H1 (cell line): ENCODE data around the gene CCDC106. TPM values are rescaled to one million over a fixed set of nuclear protein-coding genes. Genes with fewer than 3 reads are reported as not detected.

Experiments
- CTCF ChIA-PET: fragments of 300-600 bp; sonication (Branson Sonifier 250); formaldehyde crosslinking; loops from one replicate; lab custom pipeline; 2021; ENCODE audit not compliant: partially characterized antibody; lab: Charles Lee
- POLR2A ChIA-PET: fragments of 300-600 bp; sonication (Branson Sonifier 250); formaldehyde crosslinking; loops from one replicate; lab custom pipeline; 2021; ENCODE audit warnings: inconsistent platforms; ENCODE audit not compliant: partially characterized antibody; lab: Charles Lee
- DNase-seq, 2 experiments: peaks; one replicate each; pipeline versions ENCODE4 v3.0.0 to v3.0.0-alpha.2; 2010 to 2022; ENCODE audit warnings: low spot score in 2 of 2, low read depth in 1 of 2, mixed read lengths in 1 of 2
- FAIRE-seq: peaks from 2 replicates; lab custom pipeline; 2011; peaks lifted over from hg19 to GRCh38; lab: Jason Lieb, UNC
- H2AFZ ChIP-seq: 2 replicates; pipeline ENCODE4 v1.8.1; 2012; ENCODE audit warnings: low read length, inconsistent platforms
- H2AK5ac ChIP-seq: 2 replicates; pipeline ENCODE4 v1.6.1; 2013; ENCODE audit warnings: low read depth, low read length
- H2BK120ac ChIP-seq: replicated peaks from 2 replicates; pipeline ENCODE3; 2013; ENCODE audit warnings: low read depth, low read length, inconsistent platforms
- H2BK12ac ChIP-seq: 2 replicates; pipeline ENCODE4 v1.6.1; 2013; ENCODE audit warnings: low read depth, low read length
- H2BK15ac ChIP-seq: 2 replicates; pipeline ENCODE4 v1.6.1; 2013; ENCODE audit warnings: low read length
- H2BK20ac ChIP-seq: 2 replicates; pipeline ENCODE4 v1.6.1; 2013; ENCODE audit warnings: low read length
- H2BK5ac ChIP-seq: 2 replicates; pipeline ENCODE4 v1.6.1; 2013; ENCODE audit warnings: low read depth, low read length
- H3K14ac ChIP-seq: 2 replicates; pipeline ENCODE4 v1.6.1; 2013; ENCODE audit warnings: inconsistent platforms; ENCODE audit not compliant: insufficient read length
- H3K18ac ChIP-seq: 2 replicates; pipeline ENCODE4 v1.6.1; 2013; ENCODE audit warnings: low read length; ENCODE audit errors: extremely low read depth
- H3K23ac ChIP-seq: 2 replicates; pipeline ENCODE4 v1.6.1; 2013; ENCODE audit warnings: inconsistent platforms; ENCODE audit not compliant: insufficient read length
- H3K23me2 ChIP-seq: 2 replicates; pipeline ENCODE4 v1.6.1; 2013; ENCODE audit warnings: low read depth, low read length
- H3K27ac ChIP-seq: 2 replicates; pipeline ENCODE4 v1.6.1; 2011; ENCODE audit warnings: low read depth, low read length, inconsistent platforms
- H3K27me3 ChIP-seq, 4 experiments: replicated peaks in 1 of 4; 1 replicate in 1 of 4; 2 replicates in 3 of 4; pipeline versions ENCODE4 v1.6.1 to v1.8.1; 2011 to 2013; ENCODE audit warnings: low read length in 3 of 4, mild to moderate bottlenecking in 3 of 4, inconsistent platforms in 2 of 4, mixed read lengths in 2 of 4, moderate library complexity in 1 of 4; ENCODE audit not compliant: control insufficient read depth in 3 of 4, insufficient read depth in 3 of 4; ENCODE audit errors: extremely low read depth in 1 of 4
- H3K36me3 ChIP-seq, 4 experiments: 2 replicates each; pipeline versions ENCODE4 v1.6.1 to v1.8.1; 2011 to 2013; ENCODE audit warnings: mild to moderate bottlenecking in 4 of 4, low read length in 3 of 4, moderate library complexity in 2 of 4, control low read depth in 1 of 4, inconsistent platforms in 1 of 4; ENCODE audit not compliant: insufficient read depth in 4 of 4, control insufficient read depth in 2 of 4
- H3K4ac ChIP-seq: replicated peaks from 2 replicates; pipeline ENCODE3; 2013; ENCODE audit warnings: low read length, low read depth, mixed read lengths, inconsistent platforms; ENCODE audit not compliant: insufficient read length
- H3K4me1 ChIP-seq, 4 experiments: replicated peaks in 1 of 4; 1 replicate in 1 of 4; 2 replicates in 3 of 4; pipeline versions ENCODE4 v1.6.1 to v1.8.1; 2011 to 2013; ENCODE audit warnings: low read length in 3 of 4, inconsistent platforms in 2 of 4, mixed read lengths in 1 of 4; ENCODE audit not compliant: insufficient read depth in 4 of 4, control insufficient read depth in 3 of 4
- H3K4me2 ChIP-seq, 2 experiments: 2 replicates each; pipeline versions ENCODE4 v1.6.1 to v1.8.1; 2011 to 2013; ENCODE audit warnings: low read depth in 2 of 2, low read length in 2 of 2, control low read depth in 1 of 2, inconsistent platforms in 1 of 2, mild to moderate bottlenecking in 1 of 2; ENCODE audit not compliant: insufficient read depth in 1 of 2
- H3K4me3 ChIP-seq, 4 experiments: fragments of 200-600, 300-600 bp in 1 of 4; sonication (generic), shearing (Covaris generic), sonication (Bioruptor Twin) in 1 of 4; 2 replicates each; pipeline versions ENCODE4 v1.5.1 to v1.8.1; 2011 to 2016; ENCODE audit warnings: low read length in 4 of 4, low read depth in 3 of 4, control low read depth in 2 of 4, inconsistent platforms in 2 of 4, mild to moderate bottlenecking in 2 of 4, mixed read lengths in 1 of 4, moderate library complexity in 1 of 4; ENCODE audit not compliant: insufficient read depth in 2 of 4; ENCODE audit errors: extremely low read depth in 1 of 4
- H3K56ac ChIP-seq: replicated peaks from 2 replicates; pipeline ENCODE3; 2013; ENCODE audit warnings: low read depth, mild to moderate bottlenecking, mixed read lengths, low read length, inconsistent platforms; ENCODE audit not compliant: insufficient read length
- H3K79me1 ChIP-seq: 2 replicates; pipeline ENCODE4 v1.6.1; 2013; ENCODE audit warnings: low read depth, low read length, control low read depth
- H3K79me2 ChIP-seq, 2 experiments: 2 replicates each; pipeline versions ENCODE4 v1.6.1 to v1.8.1; 2012 to 2013; ENCODE audit warnings: low read length in 2 of 2, mild to moderate bottlenecking in 2 of 2, inconsistent platforms in 1 of 2; ENCODE audit not compliant: insufficient read depth in 2 of 2, control insufficient read depth in 1 of 2
- H3K9ac ChIP-seq, 4 experiments: replicated peaks in 1 of 4; 1 replicate in 1 of 4; 2 replicates in 3 of 4; pipeline versions ENCODE4 v1.6.1 to v1.8.1; 2011 to 2013; ENCODE audit warnings: low read depth in 3 of 4, low read length in 3 of 4, control low read depth in 2 of 4, mild to moderate bottlenecking in 2 of 4, moderate library complexity in 2 of 4, inconsistent platforms in 1 of 4; ENCODE audit errors: extremely low read depth in 1 of 4
- H3K9me3 ChIP-seq, 2 experiments: 2 replicates each; pipeline versions ENCODE4 v1.6.1 to v1.8.1; 2012 to 2013; ENCODE audit warnings: mild to moderate bottlenecking in 2 of 2, moderate library complexity in 2 of 2, control low read depth in 1 of 2, inconsistent platforms in 1 of 2, low read depth in 1 of 2, low read length in 1 of 2, mixed read lengths in 1 of 2; ENCODE audit not compliant: insufficient read depth in 2 of 2
- H4K20me1 ChIP-seq, 2 experiments: replicated peaks in 1 of 2; 2 replicates each; pipeline versions ENCODE3 to v1.8.1; 2011 to 2013; ENCODE audit warnings: inconsistent platforms in 2 of 2, low read length in 2 of 2, mild to moderate bottlenecking in 1 of 2; ENCODE audit not compliant: insufficient read depth in 2 of 2, control insufficient read depth in 1 of 2
- H4K5ac ChIP-seq: 2 replicates; pipeline ENCODE4 v1.6.1; 2013; ENCODE audit warnings: low read length, low read depth, mixed read lengths, inconsistent platforms; ENCODE audit not compliant: insufficient read length
- H4K8ac ChIP-seq: 2 replicates; pipeline ENCODE4 v1.8.0; 2013; ENCODE audit warnings: mild to moderate bottlenecking, moderate library complexity, low read length, inconsistent platforms; ENCODE audit not compliant: insufficient read depth; ENCODE audit errors: extremely low read depth
- H4K91ac ChIP-seq: replicated peaks from 2 replicates; pipeline ENCODE3; 2013; ENCODE audit warnings: low read length, mixed read lengths, inconsistent platforms; ENCODE audit not compliant: insufficient read length
- CEBPB ChIP-seq: IDR thresholded peaks from 2 replicates; pipeline ENCODE4 v1.6.1; 2012; ENCODE audit warnings: low read depth, low read length
- SRF ChIP-seq: IDR thresholded peaks from 2 replicates; pipeline ENCODE4 v1.6.1; 2011; ENCODE audit warnings: mild to moderate bottlenecking, low read depth, low read length, moderate library complexity
- WGBS, 2 experiments: shearing (Covaris generic) in 1 of 2; methylation state at CpG; one replicate each; pipeline versions ENCODE4 v1.1.6 to v1.1.7; 2013 to 2015; ENCODE audit warnings: low lambda C conversion rate in 2 of 2, mixed read lengths in 2 of 2, inconsistent platforms in 1 of 2, low coverage in 1 of 2, missing lambda C conversion rate in 1 of 2; ENCODE audit not compliant: insufficient replicate concordance in 2 of 2, insufficient coverage in 1 of 2, insufficient read length in 1 of 2; ENCODE audit errors: extremely low coverage in 1 of 2, missing lambda C conversion rate in 1 of 2; 5-methylcytosine and 5-hydroxymethylcytosine counted together
- polyA plus RNA-seq, 7 experiments: library from polyadenylated mRNA; depleted of rRNA in 3 of 7; stranded (reverse) in 5 of 7; unstranded in 2 of 7; fragments of >200 nt in 5 of 7; fragments of 200-250 nt in 2 of 7; gene quantifications; 1 replicate in 5 of 7; 2 replicates in 1 of 7; 4 replicates in 1 of 7; pipeline versions ENCODE4 v1.2.1 to v1.2.3, GENCODE V29; 2011 to 2013; ENCODE audit warnings: missing spikeins in 2 of 7, mixed read lengths in 2 of 7
- total RNA-seq: library from RNA; stranded (reverse); fragmentation: NEBNext Ultra II Directional; extraction: Animal tissue kit (Norgen Biotek cat#: 25700); gene quantifications from 2 replicates; pipeline ENCODE4 v1.2.1, GENCODE V29; 2021

Gene CCDC106
- total and polyA plus RNA-seq, 2 of the 8 experiments (the other 6 are each of a cell fraction or from before 2014, with no cell fraction given): 12.0 to 20.1 TPM

DNA sequence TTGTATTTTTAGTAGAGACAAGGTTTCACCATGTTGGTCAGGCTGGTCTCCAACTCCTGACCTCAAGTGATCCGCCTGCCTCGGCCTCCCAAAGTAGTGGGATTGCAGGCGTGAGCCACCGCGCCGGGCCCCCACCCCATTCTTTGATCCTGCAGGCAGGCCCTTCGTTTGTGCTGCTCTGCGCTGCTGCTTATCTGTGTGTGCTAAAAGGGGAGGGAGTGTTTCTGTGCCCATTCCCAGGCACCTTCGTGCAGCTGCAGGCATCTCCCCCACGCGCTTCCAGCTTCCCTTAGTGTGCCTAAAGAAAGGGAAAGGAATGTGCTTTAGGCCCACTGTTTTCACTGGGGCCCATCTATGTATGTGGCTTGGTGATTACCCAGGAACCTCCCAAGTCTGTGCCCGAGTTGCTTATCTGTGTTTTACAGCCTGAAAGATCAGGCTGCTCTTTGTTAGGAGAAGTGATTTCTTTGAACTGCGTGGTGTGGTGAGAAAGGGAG is 54.2 kb downstream of the CCDC106 start:
- TF ChIP-seq CEBPB (no peak), SRF (no peak)
- Histone ChIP-seq H4K5ac (no peak overlapping the region), H2AK5ac (no peak overlapping the region), H4K91ac (no peak overlapping the region), H3K18ac (no peak overlapping the region), H3K4me2 (no peak overlapping the region), H3K9ac (no peak overlapping the region), H2AFZ (no peak overlapping the region), H2BK12ac (no peak overlapping the region), H3K27me3 (no peaks in the 10 kb centered on the region), H4K8ac (no peak overlapping the region), H3K4me3 (no peak overlapping the region), H2BK15ac (no peak overlapping the region), H3K23ac (no peak overlapping the region), H3K9me3 (peaks cover 7 to 22% of the 10 kb centered on the region in 2 experiments; a peak in 3 of 4 replicates), H3K23me2 (no peaks in the 10 kb centered on the region), H2BK20ac (no peak overlapping the region), H3K56ac (no peak overlapping the region), H3K79me2 (no peaks in the 10 kb centered on the region), H3K4ac (no peak overlapping the region), H2BK5ac (no peak overlapping the region), H3K4me1 (no peaks in the 10 kb centered on the region; a peak in 1 of 7 replicates), H3K79me1 (no peaks in the 10 kb centered on the region), H2BK120ac (no peak overlapping the region), H4K20me1 (peaks cover 0 to 1% of the 10 kb centered on the region in 2 experiments), H3K27ac (no peak overlapping the region), H3K14ac (no peak overlapping the region), H3K36me3 (peaks cover 0 to 10% (median 0%) of the 10 kb centered on the region in 4 experiments; a peak in 1 of 8 replicates)
- ChIA-PET POLR2A (interaction anchor here (0.7 to 1.4 kb wide), 5 partner anchors 9 to 47 kb away, joined by 3 to 5 read pairs (median 3); partner anchors contain the start of gene U2AF2), CTCF (interaction anchor here (0.6 to 2.0 kb wide), 5 partner anchors 14 to 96 kb away, joined by 3 to 9 read pairs (median 3); no protein-coding TSS in a partner anchor)
- DNase-seq (no peak), FAIRE-seq (no peak)
- 87% methylated on average over 13 of the region's 13 CpGs; no CpG with 5 or more reads in 1 of the 2 experiments for WGBS, 2 experiments

Other genes with a start within 250 kb of the CCDC106 start
- 398 and 402 TPM in 2 replicates for gene UBE2S, start 240.4 kb upstream of the CCDC106 start, total RNA-seq
- gene UBE2S, start 240.4 kb upstream of the CCDC106 start, polyA plus RNA-seq (2011; rRNA removed): 466 and 530 TPM in 2 replicates
- gene SHISA7, start 204.9 kb upstream of the CCDC106 start, total RNA-seq: 0.98 and 1.0 TPM in 2 replicates
- gene SHISA7, start 204.9 kb upstream of the CCDC106 start, polyA plus RNA-seq (2011; rRNA removed): 0.76 and 1.1 TPM in 2 replicates
- gene ISOC2, start 186.6 kb upstream of the CCDC106 start, total RNA-seq: 96.9 and 106 TPM in 2 replicates
- gene ISOC2, start 186.6 kb upstream of the CCDC106 start, polyA plus RNA-seq (2011; rRNA removed): 152 and 195 TPM in 2 replicates
- 3.2 and 3.6 TPM in 2 replicates for gene C19orf85, start 183.5 kb upstream of the CCDC106 start, total RNA-seq
- gene C19orf85, start 183.5 kb upstream of the CCDC106 start, polyA plus RNA-seq (2011; rRNA removed): 2.2 and 3.3 TPM in 2 replicates
- 10.8 and 12.9 TPM in 2 replicates for gene ZNF628, start 171.6 kb upstream of the CCDC106 start, total RNA-seq
- 1.7 and 4.5 TPM in 2 replicates for gene ZNF628, start 171.6 kb upstream of the CCDC106 start, polyA plus RNA-seq (2011; rRNA removed)
- gene NAT14, start 163.0 kb upstream of the CCDC106 start, total RNA-seq: 69.1 and 71.2 TPM in 2 replicates
- gene NAT14, start 163.0 kb upstream of the CCDC106 start, polyA plus RNA-seq (2011; rRNA removed): 47.1 and 79.5 TPM in 2 replicates
- 1.7 and 2.3 TPM in 2 replicates for gene SSC5D, start 159.8 kb upstream of the CCDC106 start, total RNA-seq
- gene SSC5D, start 159.8 kb upstream of the CCDC106 start, polyA plus RNA-seq (2011; rRNA removed): 0.39 and 0.72 TPM in 2 replicates
- 3.9 and 4.1 TPM in 2 replicates for gene SBK2, start 111.1 kb upstream of the CCDC106 start, total RNA-seq
- 3.2 and 7.4 TPM in 2 replicates for gene SBK2, start 111.1 kb upstream of the CCDC106 start, polyA plus RNA-seq (2011; rRNA removed)
- gene SBK3, start 102.7 kb upstream of the CCDC106 start, total RNA-seq: 0.76 and 0.94 TPM in 2 replicates
- 1.5 and 2.8 TPM in 2 replicates for gene SBK3, start 102.7 kb upstream of the CCDC106 start, polyA plus RNA-seq (2011; rRNA removed)
- 18.9 and 19.0 TPM in 2 replicates for gene ZNF579, start 67.4 kb upstream of the CCDC106 start, total RNA-seq
- gene ZNF579, start 67.4 kb upstream of the CCDC106 start, polyA plus RNA-seq (2011; rRNA removed): 10.0 and 16.4 TPM in 2 replicates
- gene FIZ1, start 48.7 kb upstream of the CCDC106 start, total RNA-seq: 17.6 and 18.5 TPM in 2 replicates
- gene FIZ1, start 48.7 kb upstream of the CCDC106 start, polyA plus RNA-seq (2011; rRNA removed): 9.1 and 13.0 TPM in 2 replicates
- 4.7 and 5.4 TPM in 2 replicates for gene ZNF524, start 47.9 kb upstream of the CCDC106 start, total RNA-seq
- gene ZNF524, start 47.9 kb upstream of the CCDC106 start, polyA plus RNA-seq (2011; rRNA removed): 4.4 and 7.0 TPM in 2 replicates
- 13.6 and 14.6 TPM in 2 replicates for gene ZNF865, start 42.6 kb upstream of the CCDC106 start, total RNA-seq
- gene ZNF865, start 42.6 kb upstream of the CCDC106 start, polyA plus RNA-seq (2011; rRNA removed): 3.5 and 5.9 TPM in 2 replicates
- gene ZNF784, start 23.6 kb upstream of the CCDC106 start, total RNA-seq: 8.0 and 8.6 TPM in 2 replicates
- gene ZNF784, start 23.6 kb upstream of the CCDC106 start, polyA plus RNA-seq (2011; rRNA removed): 6.5 and 9.8 TPM in 2 replicates
- 24.6 and 26.3 TPM in 2 replicates for gene ZNF580, start 7.2 kb upstream of the CCDC106 start, total RNA-seq
- 12.0 and 25.4 TPM in 2 replicates for gene ZNF580, start 7.2 kb upstream of the CCDC106 start, polyA plus RNA-seq (2011; rRNA removed)
- 73.0 and 76.0 TPM in 2 replicates for gene ZNF581, start 4.6 kb upstream of the CCDC106 start, total RNA-seq
- 76.1 and 97.6 TPM in 2 replicates for gene ZNF581, start 4.6 kb upstream of the CCDC106 start, polyA plus RNA-seq (2011; rRNA removed)
- gene U2AF2, start 6.8 kb downstream of the CCDC106 start, total RNA-seq: 252 and 269 TPM in 2 replicates
- 162 and 297 TPM in 2 replicates for gene U2AF2, start 6.8 kb downstream of the CCDC106 start, polyA plus RNA-seq (2011; rRNA removed)
- 200 and 206 TPM in 2 replicates for gene EPN1, start 27.0 kb downstream of the CCDC106 start, total RNA-seq
- gene EPN1, start 27.0 kb downstream of the CCDC106 start, polyA plus RNA-seq (2011; rRNA removed): 49.6 and 116 TPM in 2 replicates
- gene NLRP9, start 90.2 kb downstream of the CCDC106 start, total RNA-seq: not detected in 2 replicates
- gene NLRP9, start 90.2 kb downstream of the CCDC106 start, polyA plus RNA-seq (2011; rRNA removed): not detected in 2 replicates
- not detected in 2 replicates for gene RFPL4A, start 110.9 kb downstream of the CCDC106 start, total RNA-seq
- not detected in 2 replicates for gene RFPL4A, start 110.9 kb downstream of the CCDC106 start, polyA plus RNA-seq (2011; rRNA removed)
- not detected in 2 replicates for gene RFPL4AL1, start 120.9 kb downstream of the CCDC106 start, total RNA-seq
- not detected in 2 replicates for gene RFPL4AL1, start 120.9 kb downstream of the CCDC106 start, polyA plus RNA-seq (2011; rRNA removed)
- not detected in 2 replicates for gene NLRP11, start 183.8 kb downstream of the CCDC106 start, total RNA-seq
- gene NLRP11, start 183.8 kb downstream of the CCDC106 start, polyA plus RNA-seq (2011; rRNA removed): 0.02 TPM in 1 of 2 replicates, not detected in the other
- gene NLRP4, start 188.3 kb downstream of the CCDC106 start, total RNA-seq: not detected in 2 replicates
- gene NLRP4, start 188.3 kb downstream of the CCDC106 start, polyA plus RNA-seq (2011; rRNA removed): not detected in 2 replicates